ENCODE results near the gene NUFIP2.
"Not testable (repeated sequence)": the region's sequence is repeated elsewhere in the genome, so short reads cannot be mapped to it uniquely, and the experiment has no call there.

NUFIP2 gene

GRCh38 chr17:29237476-29238132 lies 56.3 kb downstream of the NUFIP2 start:
- DNase-seq (ENCODE audit: low spot score): no peak

DNA sequence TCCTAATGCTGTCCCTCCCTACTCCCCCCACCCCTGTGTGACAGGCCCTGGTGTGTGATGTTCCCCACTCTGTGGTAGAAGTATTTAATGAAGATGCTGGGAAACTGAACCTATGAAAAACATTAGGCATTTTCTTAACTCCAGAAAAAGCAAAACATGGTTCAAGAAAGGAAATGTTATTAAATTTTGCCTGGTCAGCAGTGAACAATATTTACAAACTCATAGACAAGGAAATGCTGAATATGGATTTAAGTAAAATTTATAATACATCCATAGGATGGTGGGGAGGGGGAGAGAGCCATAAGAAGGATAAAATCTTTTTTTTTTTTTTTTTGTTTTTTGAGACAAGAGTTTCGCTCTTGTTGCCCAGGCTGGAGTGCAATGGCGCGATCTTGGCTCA lies 58.0 kb downstream of the NUFIP2 start:
- no peak for DNase-seq (ENCODE audit: low spot score)

- not testable (repeated sequence) for DNase-seq (ENCODE audit: low spot score)
Observed at GRCh38 chr17:29234972-29235371, 59.0 kb downstream of the NUFIP2 start.

DNA sequence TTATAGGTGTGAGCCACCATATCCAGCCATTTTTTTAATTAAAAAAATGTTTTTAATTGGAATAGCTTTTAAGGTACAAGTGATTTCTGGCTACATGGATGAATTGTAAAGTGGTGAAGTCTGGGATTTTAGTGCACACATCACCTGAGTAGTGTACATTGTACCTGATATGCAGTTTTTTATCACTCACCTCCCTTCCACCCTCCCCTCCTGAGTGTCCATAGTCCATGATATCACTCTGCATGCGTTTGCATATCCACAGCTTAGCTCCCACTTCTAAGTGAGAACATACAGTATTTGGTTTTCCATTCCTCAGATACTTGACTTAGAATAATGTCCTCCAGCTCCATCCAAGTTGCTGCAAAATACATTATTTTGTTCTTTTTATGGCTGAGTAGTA lies 60.6 kb downstream of the NUFIP2 start:
- no peak for DNase-seq (ENCODE audit: low spot score)

DNA sequence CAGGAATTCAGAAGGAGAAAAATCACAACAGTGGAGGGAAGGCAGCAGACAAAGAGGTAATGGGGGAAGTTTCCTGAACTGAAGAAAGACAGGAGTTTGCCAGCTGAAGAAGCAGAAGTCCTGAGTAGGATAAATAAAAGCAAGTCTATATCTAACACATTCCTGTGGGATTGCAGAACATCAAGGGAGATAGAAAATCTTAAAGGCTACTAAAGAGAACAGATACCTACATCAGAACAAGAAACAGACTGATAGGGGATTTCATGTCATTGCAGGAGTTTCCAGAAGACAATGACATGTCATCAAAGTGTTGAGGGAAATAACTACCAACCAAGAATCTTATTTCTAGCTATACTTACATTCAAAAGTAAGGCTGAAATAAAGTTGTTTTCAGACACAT lies 68.6 kb downstream of the NUFIP2 start:
- DNase-seq (ENCODE audit: low spot score): no peak

GRCh38 chr17:29221338-29221737 lies 72.6 kb downstream of the NUFIP2 start:
- not testable (repeated sequence) for DNase-seq (ENCODE audit: low spot score)

GRCh38 chr17:29219378-29220047 lies 74.4 kb downstream of the NUFIP2 start:
- DNase-seq (ENCODE audit: low spot score): peak; percentile 81

GRCh38 chr17:29216856-29217255 lies 77.1 kb downstream of the NUFIP2 start:
- DNase-seq (ENCODE audit: low spot score): no peak

- DNase-seq (ENCODE audit: low spot score): no peak
Observed at GRCh38 chr17:29216181-29216580, 77.8 kb downstream of the NUFIP2 start.

DNA sequence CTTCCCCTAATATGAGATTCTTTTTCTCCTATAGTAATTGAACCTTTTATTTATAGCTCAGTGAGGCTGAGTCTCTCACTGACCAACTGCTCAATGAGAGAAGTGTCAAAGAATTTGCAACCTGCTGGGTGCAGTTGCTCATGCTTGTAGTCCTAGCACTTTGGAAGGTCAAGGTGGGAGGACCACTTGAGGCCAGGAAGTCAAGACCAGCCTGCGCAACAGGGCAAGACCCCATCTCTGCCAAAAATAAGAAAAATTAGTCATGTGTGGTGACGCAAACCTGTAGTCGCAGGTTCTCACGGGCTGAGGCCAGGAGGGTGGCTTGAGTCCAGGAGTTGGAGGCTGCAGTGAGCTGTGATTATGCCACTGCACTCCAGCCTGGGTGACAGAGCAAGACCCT lies 78.2 kb downstream of the NUFIP2 start:
- no peak for DNase-seq (ENCODE audit: low spot score)

GRCh38 chr17:29215174-29215573 lies 78.8 kb downstream of the NUFIP2 start:
- no peak for DNase-seq (ENCODE audit: low spot score)

DNA sequence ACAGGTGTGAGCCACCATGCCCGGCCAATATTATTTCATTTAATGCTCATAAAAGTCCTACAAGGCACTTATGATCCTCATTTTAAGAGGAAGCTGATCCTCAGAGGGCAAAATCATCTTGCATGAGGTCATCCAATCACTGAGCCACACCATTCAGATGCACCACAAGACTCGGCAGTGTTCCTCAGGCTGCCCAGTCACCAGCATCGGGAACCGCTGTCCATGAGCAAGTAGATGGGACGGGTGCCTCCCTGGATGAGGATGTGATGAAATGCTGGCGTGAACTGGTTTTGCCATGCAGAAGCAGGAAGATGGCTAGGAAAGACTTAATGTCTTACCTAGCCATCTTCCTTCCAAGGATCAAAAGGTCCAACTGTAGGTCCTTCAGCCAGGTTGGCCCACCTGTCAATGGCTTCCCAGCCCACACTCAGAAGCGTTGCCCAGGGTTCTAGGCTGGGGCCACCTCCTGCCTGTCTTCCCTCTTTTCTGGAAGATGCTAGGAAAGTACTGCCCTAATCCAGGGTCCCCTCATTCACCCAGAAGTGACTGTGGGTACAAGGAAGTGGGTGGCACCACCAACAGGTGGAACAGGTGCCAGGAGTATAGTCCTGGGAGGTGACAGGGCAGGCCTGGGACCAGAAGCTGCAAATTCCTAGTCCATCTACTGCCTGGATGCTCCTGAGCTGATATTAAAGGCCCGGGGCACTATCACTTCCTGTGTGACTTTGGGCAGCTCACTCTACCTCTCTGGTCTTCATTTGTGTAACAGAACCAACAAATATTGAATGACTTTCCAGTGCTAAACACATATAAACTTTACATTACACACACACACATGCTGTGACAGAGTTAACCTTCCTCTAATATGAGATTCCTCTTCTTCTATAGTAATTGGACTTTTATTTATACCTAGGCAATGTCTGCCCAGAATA lies 79.5 kb downstream of the NUFIP2 start:
- no peak for DNase-seq (ENCODE audit: low spot score)

- no peak for DNase-seq (ENCODE audit: low spot score)
Observed at GRCh38 chr17:29212681-29213121, 81.2 kb downstream of the NUFIP2 start.

GRCh38 chr17:29212094-29212631 lies 81.8 kb downstream of the NUFIP2 start:
- DNase-seq (ENCODE audit: low spot score): no peak

DNA sequence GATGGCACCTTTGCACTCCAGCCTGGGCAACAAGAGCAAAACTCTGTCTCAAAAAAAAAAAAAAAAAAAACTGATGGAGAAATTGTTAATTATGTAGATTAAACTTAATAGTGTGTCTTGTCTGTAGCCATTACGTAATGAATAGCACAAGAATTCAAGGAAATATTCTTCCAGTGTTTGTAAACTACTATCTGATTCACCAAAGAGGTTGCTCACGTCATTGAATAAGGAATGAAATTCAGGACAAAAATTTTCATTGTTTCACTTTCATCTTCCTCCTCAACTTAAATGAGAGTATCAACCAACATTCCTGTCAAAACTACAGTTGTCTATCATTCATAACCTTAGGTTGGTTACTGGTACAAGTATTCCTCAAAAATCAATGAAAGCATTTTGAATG lies 83.1 kb downstream of the NUFIP2 start:
- no peak for DNase-seq (ENCODE audit: low spot score)

- DNase-seq (ENCODE audit: low spot score): no peak
Observed at GRCh38 chr17:29209073-29209472, 84.9 kb downstream of the NUFIP2 start.

- DNase-seq (ENCODE audit: low spot score): no peak
Observed at GRCh38 chr17:29207975-29208374, 86.0 kb downstream of the NUFIP2 start.
